G401 (cell line): ENCODE data around the gene NMNAT3. TPM values are rescaled to one million over a fixed set of nuclear protein-coding genes. Genes with fewer than 3 reads are reported as not detected.

Experiments
- DNase-seq: peaks from one replicate; pipeline ENCODE4 v3.0.0-alpha.2; 2015; ENCODE audit warnings: low spot score
- in situ Hi-C: cut with HindIII; loops from 2 replicates; pipeline ENCODE4 v1.10.0; 2016; ENCODE audit warnings: low sequenced_read_pairs, mixed read lengths
- total RNA-seq: library from RNA; depleted of rRNA; stranded (reverse); fragments of >200 nt; shearing (Covaris generic); gene quantifications from 2 replicates; pipeline ENCODE4 v1.2.3, GENCODE V29; 2014; rRNA removed

Gene NMNAT3
- total RNA-seq, 1 experiment from 2014 or later: not detected

GRCh38 chr3:139514741-139515140 lies 163.0 kb downstream of the NMNAT3 start:
- in situ Hi-C loops: no loop called here
- DNase-seq: no peak

Other genes with a start within 250 kb of the NMNAT3 start
- not detected in 2 replicates for gene RBP2, start 201.5 kb downstream of the NMNAT3 start, total RNA-seq
- gene RBP1, start 138.2 kb downstream of the NMNAT3 start, total RNA-seq: not detected in 2 replicates